Measurements from ENCODE around the gene KLHDC9. TPM values are rescaled to one million over a fixed set of nuclear protein-coding genes. Genes with fewer than 3 reads are reported as not detected.

Gene KLHDC9
- total and polyA plus RNA-seq, 9 donors = 5.5 to 23.3 (median 7.3) TPM

GRCh38 chr1:161111117-161111516 lies 13.0 kb downstream of the KLHDC9 start:
- TF ChIP-seq EP300 (IDR thresholded peaks at IDR 0.05) = no peak
- no peak for TF ChIP-seq POLR2A (IDR thresholded peaks at IDR 0.05)
- TF ChIP-seq CTCF (IDR thresholded peaks at IDR 0.05) = no peak
- 92 to 94% (median 93%) methylated on average over 3 of the region's 3 CpGs for WGBS, 3 donors
- Histone ChIP-seq H3K9me3 (no peaks in the 10 kb centered on the region), H3K27ac (no peak overlapping the region), H3K4me3 (no peak overlapping the region), H3K36me3 (no peaks in the 10 kb centered on the region), H3K4me1 (ENCODE audit: insufficient read depth) (peaks cover 5% of the 10 kb centered on the region), H3K27me3 (no peaks in the 10 kb centered on the region)
- DNase-seq = no peak
- intact Hi-C loops (cut with DNase I) = no loop called here

DNA sequence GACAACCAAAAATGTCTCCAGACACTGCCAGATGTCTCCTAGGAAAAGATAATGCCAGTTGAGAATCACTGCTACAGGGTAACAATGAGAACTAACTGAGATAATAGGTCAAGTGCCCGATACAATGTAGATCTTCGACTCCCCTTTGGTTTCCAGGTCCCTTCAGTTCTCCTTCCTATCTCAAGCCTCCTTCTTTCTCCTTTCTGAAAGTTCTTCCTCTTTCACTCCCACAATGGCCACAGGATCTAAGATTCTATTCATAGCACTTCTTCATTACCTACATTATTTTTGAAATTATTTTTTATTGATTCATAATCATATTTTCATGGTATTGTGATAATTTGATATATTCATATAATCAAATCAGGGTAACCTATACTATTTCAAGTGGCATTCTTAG lies 13.4 kb downstream of the KLHDC9 start:
- intact Hi-C loops (cut with DNase I) = no loop called here
- H3K4me1 ChIP-seq (ENCODE audit: insufficient read depth) = peaks cover 9% of the 10 kb centered on the region
- TF ChIP-seq EP300 (IDR thresholded peaks at IDR 0.05) (no peak), CTCF (IDR thresholded peaks at IDR 0.05) (no peak), POLR2A (IDR thresholded peaks at IDR 0.05) (no peak)
- no peak overlapping the region for H3K4me3 ChIP-seq
- H3K36me3 ChIP-seq = no peaks in the 10 kb centered on the region
- H3K9me3 ChIP-seq = no peaks in the 10 kb centered on the region
- H3K27ac ChIP-seq = no peak overlapping the region
- no peaks in the 10 kb centered on the region for H3K27me3 ChIP-seq
- WGBS, 3 donors = 91 to 94% (median 91%) methylated on average over 2 of the region's 2 CpGs
- no peak for DNase-seq

DNA sequence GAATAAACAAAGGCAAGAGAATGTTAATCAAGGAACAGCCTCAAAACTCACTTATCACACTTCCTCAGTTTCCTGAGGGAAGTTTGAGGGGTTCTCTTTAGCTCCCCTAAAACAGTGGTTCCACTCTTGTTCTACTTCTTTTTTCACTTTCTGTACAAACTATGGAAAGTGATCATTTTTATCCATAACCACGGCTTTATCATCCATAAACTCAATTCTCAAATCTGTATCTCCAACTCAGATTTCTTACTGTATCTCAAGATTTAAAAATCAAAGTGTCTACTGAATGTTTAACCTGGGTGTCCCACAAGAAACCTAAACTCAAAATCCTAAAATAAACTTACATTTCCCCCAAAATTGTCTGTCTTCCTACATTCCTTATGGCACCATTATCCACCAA lies 15.8 kb downstream of the KLHDC9 start:
- Histone ChIP-seq H3K9me3 (no peaks in the 10 kb centered on the region), H3K27me3 (no peaks in the 10 kb centered on the region), H3K27ac (no peak overlapping the region), H3K36me3 (no peaks in the 10 kb centered on the region), H3K4me1 (ENCODE audit: insufficient read depth) (peaks cover 13% of the 10 kb centered on the region), H3K4me3 (no peak overlapping the region)
- DNase-seq = no peak
- intact Hi-C loops (cut with DNase I) = no loop called here
- TF ChIP-seq POLR2A (IDR thresholded peaks at IDR 0.05) (no peak), EP300 (IDR thresholded peaks at IDR 0.05) (no peak), CTCF (IDR thresholded peaks at IDR 0.05) (no peak)
- 83 to 89% (median 84%) methylated on average over 1 of the region's 1 CpG for WGBS, 3 donors

GRCh38 chr1:161114556-161114955 lies 16.4 kb downstream of the KLHDC9 start:
- no peak overlapping the region for H3K27ac ChIP-seq
- no peaks in the 10 kb centered on the region for H3K27me3 ChIP-seq
- H3K36me3 ChIP-seq = no peaks in the 10 kb centered on the region
- TF ChIP-seq POLR2A (IDR thresholded peaks at IDR 0.05) (no peak), EP300 (IDR thresholded peaks at IDR 0.05) (no peak), CTCF (IDR thresholded peaks at IDR 0.05) (no peak)
- no peak overlapping the region for H3K4me3 ChIP-seq
- no peaks in the 10 kb centered on the region for H3K9me3 ChIP-seq
- intact Hi-C loops (cut with DNase I) = no loop called here
- peaks cover 19% of the 10 kb centered on the region for H3K4me1 ChIP-seq (ENCODE audit: insufficient read depth)
- no peak for DNase-seq
- WGBS, 3 donors = 74 to 86% (median 86%) methylated on average over 2 of the region's 2 CpGs

All from ovary (tissue), 9 donors.